ENCODE results near the gene PLAAT4.

Gene PLAAT4, protein sequence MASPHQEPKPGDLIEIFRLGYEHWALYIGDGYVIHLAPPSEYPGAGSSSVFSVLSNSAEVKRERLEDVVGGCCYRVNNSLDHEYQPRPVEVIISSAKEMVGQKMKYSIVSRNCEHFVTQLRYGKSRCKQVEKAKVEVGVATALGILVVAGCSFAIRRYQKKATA

DNA sequence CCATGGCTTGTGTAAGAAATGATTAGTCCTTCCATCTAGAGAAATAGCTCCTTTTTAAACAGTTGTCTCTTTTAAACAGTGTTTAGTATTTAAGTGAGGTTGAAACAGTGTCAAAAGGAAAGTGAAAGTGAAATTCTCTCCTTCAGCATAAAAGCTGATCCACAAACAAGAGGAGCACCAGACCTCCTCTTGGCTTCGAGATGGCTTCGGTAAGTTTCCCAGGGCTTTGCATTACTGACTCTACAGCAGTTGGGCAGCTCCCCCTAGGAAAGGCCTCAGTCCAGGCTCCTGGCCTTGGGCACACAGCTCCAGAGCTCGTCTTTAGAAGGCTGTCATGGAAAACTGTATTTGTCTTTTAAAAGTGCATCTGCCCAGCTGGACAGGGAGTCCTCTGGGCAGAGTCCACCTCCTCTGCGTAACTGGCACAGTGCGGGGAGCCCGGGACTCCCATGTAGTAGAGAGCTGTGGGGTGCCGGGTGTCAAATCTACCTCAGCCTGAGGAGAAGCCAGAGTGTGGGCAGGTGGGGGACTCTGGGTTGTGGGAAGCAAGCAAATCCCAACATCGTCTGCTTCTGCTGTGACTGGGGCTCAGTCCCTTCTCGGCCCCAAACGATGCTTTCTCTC, at the start of gene PLAAT4:
PLAAT4 (plus strand) TSS at position 140 of the 624 bp plus-strand sequence; CDS start at position 201, 61 bp downstream.
- DNase-seq, result no peak

DNA sequence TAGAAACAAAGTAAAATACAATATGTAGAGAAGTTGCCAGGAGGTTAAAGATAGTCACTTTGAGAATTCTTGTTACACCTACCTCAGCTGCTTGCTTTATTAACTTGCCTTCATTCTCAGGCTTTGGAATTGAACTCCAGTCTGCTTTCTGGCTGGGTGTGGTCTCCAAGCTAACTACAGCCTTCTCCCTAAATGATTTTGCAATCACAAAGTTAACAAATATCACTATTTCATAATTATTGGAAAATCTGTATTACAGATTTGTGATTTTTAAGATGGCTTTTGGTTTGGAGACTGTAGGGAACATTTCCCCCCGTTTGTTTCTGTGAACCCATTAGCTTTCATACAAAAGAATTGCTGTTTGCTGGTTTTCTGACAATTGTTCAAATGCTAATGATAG, 47.8 kb upstream of the PLAAT4 start:
- no peak for DNase-seq

DNA sequence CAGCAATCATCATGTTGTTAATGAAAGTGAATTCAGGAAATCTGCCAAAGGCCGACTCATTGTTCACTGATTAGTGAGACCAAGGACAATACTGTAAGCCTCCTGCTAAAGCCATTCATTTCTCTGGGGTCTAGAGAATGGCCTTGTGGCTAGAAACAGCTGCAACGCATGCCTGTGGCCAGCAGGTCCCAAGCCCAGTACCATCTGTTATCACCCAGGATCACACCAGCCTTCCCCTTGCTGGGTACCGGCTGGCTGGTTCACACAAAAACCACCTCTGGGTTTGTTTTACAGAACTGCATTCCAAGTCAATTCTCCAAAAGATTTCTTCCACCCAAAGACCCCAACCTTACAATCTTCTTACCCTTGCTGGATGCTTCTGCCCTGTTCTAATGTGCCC, 46.7 kb upstream of the PLAAT4 start:
- no peak for DNase-seq

DNA sequence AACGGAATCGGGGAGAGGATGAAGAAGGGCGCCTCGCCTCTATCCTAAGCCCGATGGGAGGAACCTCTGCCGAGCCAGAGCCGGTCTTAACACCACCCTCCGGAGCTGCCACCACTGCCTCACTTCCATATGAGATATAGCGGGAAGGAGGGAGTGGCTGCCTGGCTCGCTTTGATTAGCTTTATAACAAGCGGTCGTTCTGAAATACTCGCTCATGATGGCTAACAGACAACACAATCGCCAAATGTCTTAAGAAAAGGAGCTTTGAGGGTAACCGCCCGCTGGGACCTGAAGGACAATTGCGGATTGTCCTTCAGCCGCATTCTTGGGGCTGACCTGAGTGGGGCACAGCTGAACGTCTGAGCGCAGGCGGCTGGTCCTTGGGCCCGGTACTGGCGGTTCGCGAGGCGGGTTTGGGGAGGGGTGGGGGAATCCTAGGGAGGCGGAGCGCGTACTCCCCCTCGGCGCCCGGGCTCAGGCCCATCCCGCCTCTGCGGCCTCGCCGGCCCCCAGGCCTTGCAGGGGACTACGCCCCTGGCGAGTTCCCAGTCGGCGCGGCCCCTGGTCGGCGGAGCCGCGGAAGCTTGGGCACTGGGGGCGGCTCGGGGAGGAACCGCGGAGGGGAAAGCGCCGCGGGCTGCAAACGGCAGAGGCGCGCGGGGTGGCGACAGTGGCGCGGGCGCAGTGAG, 45.9 kb upstream of the PLAAT4 start, which contains the start of gene PLAAT5:
PLAAT5 (minus strand) TSS at position 617 of the 689 bp plus-strand sequence; CDS start at position 484, 133 bp downstream.
- DNase-seq, result no peak

DNA sequence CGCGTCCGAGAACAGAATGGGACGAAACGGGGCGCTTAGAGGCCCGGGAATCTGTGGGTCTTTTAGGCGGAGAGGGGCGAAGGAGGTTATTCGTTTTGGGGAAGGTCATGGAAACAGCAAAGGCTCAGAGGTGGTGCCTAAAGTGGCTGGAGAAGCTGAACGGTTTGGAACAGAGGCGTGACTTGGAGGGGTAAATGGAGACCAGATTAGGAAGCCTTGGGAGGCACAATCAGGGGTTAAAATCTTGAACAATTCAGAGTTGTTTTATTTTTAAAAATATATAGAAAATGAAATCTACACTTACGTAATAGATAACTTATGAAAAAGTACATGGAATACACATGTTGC, 45.4 kb upstream of the PLAAT4 start:
- DNase-seq, result no peak

DNA sequence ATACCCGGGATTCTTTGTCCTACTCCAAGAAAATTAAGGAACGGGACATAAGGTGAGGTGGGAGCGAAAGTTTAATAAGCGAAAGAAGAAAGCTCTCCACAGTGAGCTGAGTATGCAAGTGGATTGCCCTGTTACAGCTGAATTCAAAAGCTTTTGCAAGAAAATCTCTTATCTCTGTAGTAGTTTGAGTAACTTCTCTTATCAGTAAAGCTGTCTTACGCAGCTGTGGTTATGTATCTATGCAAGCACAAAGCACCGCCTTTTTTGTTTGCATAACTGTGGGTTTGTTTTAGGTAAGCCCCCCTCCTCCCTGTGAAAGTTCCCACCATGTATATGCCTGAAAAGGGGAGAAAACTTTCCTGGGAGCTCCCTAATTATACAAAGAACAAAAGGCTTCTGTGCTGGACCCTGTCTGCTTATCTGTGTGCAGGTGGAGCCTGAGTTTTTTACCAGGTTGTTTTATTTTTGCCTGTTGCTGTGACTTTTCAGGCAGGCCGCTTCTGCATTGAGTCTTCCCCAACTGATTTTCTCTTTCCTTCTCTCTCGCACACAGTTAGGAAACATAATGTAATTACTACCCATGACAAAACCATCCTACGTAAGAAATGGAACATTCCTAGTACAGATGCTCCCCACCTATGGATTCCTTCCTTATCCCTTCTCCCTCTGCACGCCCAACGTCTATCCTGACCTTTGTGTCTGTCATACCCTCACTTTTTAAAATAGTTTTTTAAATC, 44.8 kb upstream of the PLAAT4 start:
- no peak for DNase-seq

DNA sequence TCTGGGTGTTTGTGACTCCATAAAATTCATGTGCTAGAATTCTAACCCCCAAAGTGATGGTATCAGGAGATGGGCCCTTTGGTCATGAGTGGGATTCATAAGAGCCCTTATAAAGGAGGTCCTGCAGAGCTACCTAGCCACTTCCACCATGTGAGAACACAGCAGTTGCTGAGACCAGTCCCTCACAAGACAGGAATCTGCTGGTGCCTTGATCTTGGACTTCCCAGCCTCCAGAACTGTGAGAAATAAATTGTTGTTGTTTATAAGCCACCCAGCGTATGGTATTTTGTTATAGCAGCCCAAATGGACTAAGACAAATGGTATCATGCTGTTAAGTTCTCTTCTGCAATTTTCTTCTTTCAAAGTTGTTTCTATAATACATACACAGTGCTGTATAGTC, 44.2 kb upstream of the PLAAT4 start:
- DNase-seq, result no peak

DNA sequence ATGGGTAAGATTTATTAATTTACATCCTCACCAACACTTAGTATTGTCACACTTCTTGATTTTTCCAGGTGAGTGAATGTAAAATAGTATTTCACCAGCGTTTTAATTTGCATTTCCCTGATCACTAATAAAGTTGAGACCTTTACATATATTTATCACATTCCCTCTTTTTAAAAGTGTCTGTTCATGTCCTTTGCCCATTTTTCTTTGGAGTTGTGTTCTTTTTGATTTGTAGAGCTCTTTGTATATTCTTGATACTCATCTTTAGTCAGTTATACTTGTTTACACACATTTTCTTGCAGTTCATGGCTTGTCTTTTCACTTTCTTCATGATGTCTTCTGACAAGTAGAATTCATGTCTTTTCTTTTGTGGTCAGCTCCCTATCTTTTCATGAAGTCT, 43.5 kb upstream of the PLAAT4 start:
- no peak for DNase-seq

DNA sequence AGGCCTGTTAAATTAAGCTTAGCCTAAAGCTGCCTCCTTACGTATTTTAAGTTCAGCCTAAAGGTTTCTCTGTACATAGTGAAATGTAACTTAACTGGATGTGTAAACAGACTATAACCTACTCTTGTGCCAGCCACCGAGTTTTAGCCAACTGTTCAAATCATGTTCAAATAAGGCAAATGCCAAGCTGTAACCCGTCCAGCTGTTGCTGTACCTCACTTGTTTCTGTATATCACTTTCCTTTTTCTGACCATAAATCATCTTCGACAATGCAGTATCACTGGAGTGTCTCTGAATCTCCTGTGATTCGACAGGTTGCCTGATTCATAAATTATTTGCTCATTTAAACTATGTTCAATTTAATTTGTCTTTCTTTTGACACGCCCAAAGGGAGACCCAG, 41.6 kb upstream of the PLAAT4 start:
- no peak for DNase-seq

DNA sequence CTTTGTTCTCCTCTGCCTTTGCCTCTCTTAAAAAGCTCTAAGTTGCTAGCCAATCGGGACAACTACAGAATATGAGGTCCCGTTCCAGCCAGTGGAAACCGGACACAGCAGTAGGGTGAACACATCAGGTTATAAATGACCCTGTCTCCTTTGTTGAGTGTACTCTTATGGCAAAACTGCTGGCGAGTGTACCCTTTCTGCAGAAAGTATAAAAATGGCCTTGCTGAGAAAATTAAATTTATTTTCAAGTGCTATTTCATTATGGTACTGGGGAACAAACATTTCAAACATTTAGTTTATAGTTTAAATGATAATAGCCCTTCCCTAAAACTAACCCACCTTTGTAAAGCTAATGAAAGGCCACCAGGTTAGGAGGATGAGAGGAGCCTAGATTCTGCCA, 36.7 kb upstream of the PLAAT4 start:
- no peak for DNase-seq

DNA sequence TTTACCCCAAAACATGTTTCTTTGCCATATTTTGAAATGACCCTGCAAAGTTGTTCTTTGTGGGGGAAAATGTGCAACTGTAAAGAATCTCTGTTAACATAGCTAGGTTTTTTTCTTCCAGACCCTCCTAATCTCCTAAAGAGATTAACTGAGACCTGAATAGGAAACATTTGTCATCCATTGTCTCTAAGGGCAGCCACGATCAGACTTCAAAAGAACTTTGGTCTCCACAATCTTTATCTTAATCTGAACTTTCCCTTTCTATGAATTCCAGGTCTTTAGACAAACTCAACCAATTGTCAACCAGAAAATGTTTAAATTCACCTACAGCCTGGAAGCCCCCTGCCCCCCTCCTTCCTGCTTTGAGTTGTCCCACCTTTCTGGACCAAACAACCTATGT, 35.4 kb upstream of the PLAAT4 start:
- no peak for DNase-seq

DNA sequence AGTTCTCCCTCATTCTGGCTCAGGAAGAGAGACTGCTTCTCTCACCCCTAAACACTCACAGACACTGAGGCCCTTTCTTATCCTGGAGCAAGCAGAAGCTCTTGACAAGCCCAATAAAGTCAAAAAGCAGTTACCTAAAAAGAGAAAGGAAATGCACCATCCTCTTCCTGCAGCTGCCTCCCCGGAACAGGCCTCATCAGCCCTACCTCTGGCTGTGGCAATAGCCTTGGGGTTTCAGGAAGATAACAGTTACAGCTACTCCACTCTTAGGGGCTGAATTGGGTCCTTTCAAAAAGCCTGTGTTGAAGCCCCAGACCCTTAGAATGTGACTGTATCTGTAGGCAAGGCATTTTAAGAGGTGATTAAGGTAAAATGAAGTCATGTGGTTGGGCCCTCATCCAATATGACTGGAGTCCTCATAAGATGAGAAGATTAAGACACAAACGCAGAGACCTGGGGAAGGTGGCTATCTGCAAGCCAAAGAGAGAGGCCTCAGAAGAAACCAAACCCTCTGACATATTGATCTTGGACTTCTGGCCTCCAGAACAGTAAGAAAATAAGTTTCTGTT, 34.3 kb upstream of the PLAAT4 start:
- no peak for DNase-seq

DNA sequence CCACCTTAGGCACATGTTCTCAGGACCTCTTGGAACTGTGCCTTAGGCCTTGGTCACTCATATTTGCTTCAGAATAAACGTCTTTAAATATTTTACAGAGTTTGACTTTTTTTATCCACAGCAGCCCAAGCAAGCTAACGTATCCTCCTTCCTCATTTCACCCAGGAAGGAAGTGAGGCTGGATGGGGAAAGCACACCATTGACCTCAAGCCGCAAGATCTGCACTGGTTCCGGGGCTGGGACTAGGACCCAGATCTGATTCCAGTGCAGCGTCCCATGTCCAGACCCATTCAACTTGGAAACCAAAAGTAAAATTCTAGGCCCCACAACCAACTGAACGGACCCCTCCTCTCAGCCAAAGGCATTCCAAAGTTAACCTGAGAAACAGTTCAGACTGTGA, 33.1 kb upstream of the PLAAT4 start:
- DNase-seq, result no peak

DNA sequence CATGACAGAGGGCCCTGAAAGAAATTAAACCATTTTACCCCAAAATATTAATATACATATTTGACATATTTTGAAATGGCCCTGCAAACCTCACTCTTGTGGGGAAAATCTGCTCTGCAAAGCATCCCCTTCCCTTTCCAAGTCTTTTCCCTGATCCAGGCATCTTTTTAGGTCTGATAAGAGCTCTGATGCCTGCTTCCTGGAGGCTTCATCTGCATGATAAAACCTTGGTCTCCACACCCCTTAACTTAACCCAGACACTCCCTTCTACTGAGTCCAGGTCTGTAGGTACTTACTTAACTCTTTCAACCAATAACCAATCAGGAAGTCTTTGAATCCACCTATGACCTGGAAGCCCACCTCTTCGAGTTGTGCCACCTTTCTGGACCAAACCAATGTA, 32.6 kb upstream of the PLAAT4 start:
- DNase-seq, result no peak

DNA sequence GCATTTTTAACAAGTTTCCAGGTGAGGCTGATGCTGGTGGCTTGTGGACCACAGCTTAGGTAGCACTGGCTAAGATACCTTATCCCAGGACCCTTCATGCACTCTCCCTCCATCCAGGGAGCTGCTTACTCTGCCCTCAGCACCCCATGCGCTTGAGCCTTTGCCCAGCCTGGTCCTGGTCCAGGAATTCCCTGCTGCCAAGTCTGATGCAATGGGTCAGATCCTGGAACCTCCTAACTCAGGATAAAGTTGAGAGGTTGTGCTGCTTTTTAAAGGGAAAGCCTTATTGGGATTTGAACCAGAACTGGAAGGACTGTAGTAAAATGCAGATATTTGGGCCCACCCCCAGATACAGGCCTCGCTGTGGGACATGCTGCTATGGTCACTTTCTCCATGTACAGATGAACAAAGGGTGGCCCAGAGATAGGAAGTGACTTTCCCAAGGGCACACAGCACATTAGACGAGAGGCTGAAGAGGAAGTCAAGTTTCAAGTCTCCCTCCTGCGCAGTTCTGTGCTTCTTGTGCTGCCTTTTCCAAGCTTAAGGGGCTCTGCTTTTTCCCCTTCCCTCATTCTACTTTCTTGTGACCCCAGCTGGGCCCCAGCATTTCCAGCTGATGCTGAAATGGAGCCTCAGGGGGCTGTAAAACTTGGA, 31.5 kb upstream of the PLAAT4 start:
- DNase-seq, result no peak

DNA sequence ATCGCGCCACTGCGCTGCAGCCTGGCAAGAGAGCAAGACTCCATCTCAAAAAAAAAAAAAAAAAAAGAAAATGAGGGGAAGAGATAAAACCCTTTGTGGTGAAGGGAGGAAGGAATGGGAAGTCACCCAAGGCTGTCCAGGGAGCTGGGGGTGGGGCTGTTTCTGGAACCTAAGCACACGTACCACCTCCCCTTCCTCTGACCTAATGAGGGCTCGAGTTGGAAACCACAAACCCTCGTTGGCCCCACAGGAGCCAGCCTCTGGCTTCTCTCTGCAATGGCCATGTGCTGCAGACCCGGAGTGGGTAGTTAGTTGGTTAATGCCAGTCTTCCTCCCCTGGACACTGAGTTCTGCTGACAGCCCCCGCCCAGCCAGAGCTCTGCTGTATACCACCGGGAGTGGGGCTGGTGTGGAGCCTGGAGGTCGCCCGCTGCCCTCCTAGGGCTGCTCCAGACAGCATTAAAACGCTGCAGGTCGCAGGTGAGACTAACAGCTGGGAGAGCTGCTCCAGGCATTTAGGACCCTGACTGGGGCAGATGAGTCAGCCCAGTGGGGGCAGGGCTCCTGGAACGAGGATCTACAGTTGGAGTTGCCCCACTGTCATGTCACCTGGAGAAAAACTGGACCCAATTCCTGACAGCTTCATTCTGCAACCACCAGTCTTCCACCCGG, 30.6 kb upstream of the PLAAT4 start, which contains the start of gene LGALS12:
LGALS12 (plus strand) TSS at position 228 of the 672 bp plus-strand sequence; CDS start at position 603, 375 bp downstream.
- no peak for DNase-seq

DNA sequence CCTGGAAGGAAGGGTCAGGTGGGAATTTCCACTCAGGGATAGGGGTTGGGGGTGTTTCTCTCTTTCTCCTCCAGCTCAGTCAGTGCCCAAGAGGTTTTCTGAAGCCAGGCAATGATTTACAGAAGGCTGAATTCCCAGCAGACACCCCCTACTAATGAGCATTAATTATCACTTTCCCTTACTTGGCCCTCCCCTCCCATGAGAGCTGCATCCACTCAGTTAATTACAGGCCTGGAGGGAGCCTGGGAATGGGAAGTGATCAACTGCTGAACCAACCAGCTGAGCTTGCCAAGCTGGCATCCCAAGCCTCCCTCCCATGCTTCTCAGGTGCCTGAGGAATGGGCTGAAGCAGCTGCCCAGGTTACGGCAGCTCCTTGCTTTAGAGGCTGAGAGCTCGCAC, 29.7 kb upstream of the PLAAT4 start:
- no peak for DNase-seq

DNA sequence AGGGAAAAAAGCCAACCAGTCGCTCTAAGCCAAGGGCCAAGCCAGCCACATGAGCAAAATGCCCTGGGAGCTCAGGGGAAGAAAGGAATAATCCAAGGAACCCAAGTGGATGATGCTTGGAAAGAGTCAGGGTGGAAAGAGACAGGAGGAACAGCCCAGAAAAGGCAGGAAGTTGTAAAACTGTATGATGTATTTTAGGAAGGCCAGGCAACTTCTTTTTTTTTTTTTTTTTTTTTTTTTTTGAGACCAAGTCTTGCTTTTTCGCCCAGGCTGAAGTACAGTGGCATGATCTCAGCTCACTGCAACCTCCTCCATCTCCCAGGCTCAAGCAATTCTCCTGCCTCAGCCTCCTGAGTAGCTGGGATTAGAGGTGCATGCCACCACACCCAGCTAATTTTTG, 29.1 kb upstream of the PLAAT4 start:
- DNase-seq, result no peak

DNA sequence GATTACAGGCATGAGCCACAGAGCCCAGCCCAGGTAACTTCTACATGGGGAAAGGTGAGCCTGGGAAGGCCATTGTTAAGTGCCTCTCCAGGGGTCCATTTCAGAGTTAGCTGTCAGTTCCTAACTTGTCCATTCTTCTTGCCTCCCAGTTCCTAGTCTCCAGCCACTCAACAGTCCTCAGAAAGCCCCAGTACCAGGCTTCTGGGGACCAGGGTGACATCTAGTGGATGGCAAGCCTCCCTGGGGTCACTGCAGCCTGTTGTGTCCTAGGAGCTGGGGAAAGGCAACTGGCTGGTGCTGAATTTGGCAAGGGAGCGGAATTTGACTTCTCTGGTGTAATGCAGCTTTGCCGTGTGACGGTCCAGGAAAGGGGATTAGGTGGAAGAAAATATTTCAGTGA, 28.6 kb upstream of the PLAAT4 start:
- no peak for DNase-seq

DNA sequence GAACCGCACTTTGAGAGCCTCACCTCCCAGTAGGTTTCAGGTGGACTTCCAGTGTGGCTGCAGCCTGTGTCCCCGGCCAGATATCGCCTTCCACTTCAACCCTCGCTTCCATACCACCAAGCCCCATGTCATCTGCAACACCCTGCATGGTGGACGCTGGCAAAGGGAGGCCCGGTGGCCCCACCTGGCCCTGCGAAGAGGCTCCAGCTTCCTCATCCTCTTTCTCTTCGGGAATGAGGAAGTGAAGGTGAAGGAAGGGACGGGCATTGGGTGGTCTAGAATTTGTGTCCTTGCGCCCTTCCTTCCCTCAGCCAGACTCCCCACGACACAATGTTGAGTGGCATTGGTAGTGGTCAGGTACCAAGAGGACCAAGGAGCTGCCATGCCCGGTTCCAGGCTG, 27.9 kb upstream of the PLAAT4 start:
- DNase-seq, result no peak

DNA sequence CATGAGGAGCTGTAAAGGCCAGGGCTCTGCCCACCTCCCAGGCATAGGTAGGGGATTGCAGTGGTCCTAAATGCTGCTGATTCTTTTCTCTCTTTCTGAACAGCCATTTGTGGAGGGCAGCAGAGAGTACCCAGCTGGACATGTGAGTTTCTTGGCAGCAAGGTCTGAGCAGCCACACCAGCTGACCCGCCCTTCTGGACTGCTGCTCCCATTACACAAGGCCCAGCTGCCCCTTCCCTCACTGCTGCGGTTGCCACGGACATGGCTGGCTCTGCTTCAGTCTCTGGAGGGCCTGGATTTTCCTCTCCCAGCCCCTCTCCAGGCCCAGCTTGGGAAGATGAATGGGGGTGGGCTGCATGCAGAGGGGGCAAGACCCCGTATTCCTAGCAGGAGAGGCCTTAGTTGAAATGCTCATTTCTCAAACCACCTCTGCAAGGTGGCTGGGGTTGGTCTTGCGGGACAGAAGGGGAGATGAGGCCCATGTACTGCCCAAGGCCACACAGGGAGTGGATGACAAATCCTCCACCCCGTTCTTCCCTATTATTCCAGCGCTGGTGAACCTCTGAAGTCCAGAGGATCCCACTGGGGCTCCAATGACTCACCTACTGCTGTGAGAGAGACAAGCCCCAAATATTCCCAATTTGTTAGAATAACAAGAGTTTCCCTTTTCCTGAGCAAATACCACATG, 26.1 kb upstream of the PLAAT4 start:
- DNase-seq, result no peak
